IMR-90 (cell line): ENCODE data around the gene GPR84. TPM values are rescaled to one million over a fixed set of nuclear protein-coding genes. Genes with fewer than 3 reads are reported as not detected.

Source experiments
- ATAC-seq: fragments of 200-7000 bp; cut with Tn5 transposase; 2 replicates; pipeline ENCODE4 v1.9.1; 2020; ENCODE audit warnings: low read depth, mild to moderate bottlenecking, moderate library complexity
- BruUV-seq: library from RNA; stranded (reverse); fragments of 400-500 nt; replicated peaks from 2 replicates; lab custom pipeline; 2021; lab: Mats Ljungman, UMichigan
- CTCF ChIA-PET: fragments of 300-600 bp; formaldehyde crosslinking; extraction: SDS; loops from one replicate; lab custom pipeline; 2021; ENCODE audit warnings: antibody characterized with exemption; lab: Yijun Ruan, JAX
- POLR2A ChIA-PET: fragments of 300-600 bp; sonication (Branson Sonifier 250); formaldehyde crosslinking; loops from one replicate; lab custom pipeline; 2022; ENCODE audit warnings: antibody characterized with exemption; ENCODE audit not compliant: unreplicated experiment; lab: Charles Lee
- DNase-seq: peaks from one replicate; pipeline ENCODE4 v3.0.0; 2013
- H2AFZ ChIP-seq: replicated peaks from 2 replicates; pipeline ENCODE3; 2013; ENCODE audit warnings: low read length, mild to moderate bottlenecking; ENCODE audit not compliant: poor library complexity
- H2AK5ac ChIP-seq: 2 replicates; pipeline ENCODE4 v1.6.1; 2013; ENCODE audit warnings: low read depth, low read length, inconsistent platforms
- H2AK9ac ChIP-seq: replicated peaks from 2 replicates; pipeline ENCODE3; 2013; ENCODE audit warnings: mild to moderate bottlenecking, low read depth, low read length, moderate library complexity; ENCODE audit not compliant: poor library complexity
- H2BK120ac ChIP-seq: 2 replicates; pipeline ENCODE4 v1.6.1; 2013; ENCODE audit warnings: low read depth, low read length, inconsistent platforms
- H2BK15ac ChIP-seq: 3 replicates; pipeline ENCODE4 v1.6.1; 2013; ENCODE audit warnings: low read depth, low read length, inconsistent platforms
- H2BK20ac ChIP-seq: 2 replicates; pipeline ENCODE4 v1.6.1; 2013; ENCODE audit warnings: low read depth, mild to moderate bottlenecking, inconsistent platforms, low read length, moderate library complexity
- H2BK5ac ChIP-seq: 2 replicates; pipeline ENCODE4 v1.6.1; 2013; ENCODE audit warnings: mild to moderate bottlenecking, low read depth, low read length, inconsistent platforms; ENCODE audit not compliant: poor library complexity, severe bottlenecking
- H3K14ac ChIP-seq: replicated peaks from 2 replicates; pipeline ENCODE4 v1.6.1; 2013; ENCODE audit warnings: low read depth, low read length, inconsistent platforms
- H3K18ac ChIP-seq: 2 replicates; pipeline ENCODE4 v1.6.1; 2013; ENCODE audit warnings: low read depth, low read length, control low read depth
- H3K23ac ChIP-seq: 2 replicates; pipeline ENCODE4 v1.6.1; 2013; ENCODE audit warnings: low read depth, low read length, inconsistent platforms
- H3K27ac ChIP-seq: 2 replicates; pipeline ENCODE4 v1.5.1; 2013; ENCODE audit warnings: mild to moderate bottlenecking, control low read depth, low read length; ENCODE audit not compliant: insufficient read depth
- H3K27me3 ChIP-seq: 2 replicates; pipeline ENCODE4 v1.6.1; 2013; ENCODE audit warnings: low read length; ENCODE audit not compliant: control insufficient read depth, insufficient read depth
- H3K36me3 ChIP-seq: 2 replicates; pipeline ENCODE4 v1.6.1; 2013; ENCODE audit warnings: low read length, mixed read lengths; ENCODE audit not compliant: control insufficient read depth, insufficient read depth
- H3K4ac ChIP-seq: 2 replicates; pipeline ENCODE4 v1.6.1; 2013; ENCODE audit warnings: low read depth, low read length, inconsistent platforms
- H3K4me1 ChIP-seq: 2 replicates; pipeline ENCODE4 v1.6.1; 2013; ENCODE audit warnings: low read length, mixed read lengths; ENCODE audit not compliant: control insufficient read depth, insufficient read depth
- H3K4me2 ChIP-seq: 2 replicates; pipeline ENCODE4 v1.6.1; 2013; ENCODE audit warnings: low read depth, mild to moderate bottlenecking, control low read depth, low read length, moderate library complexity
- H3K4me3 ChIP-seq: 2 replicates; pipeline ENCODE4 v1.5.1; 2013; ENCODE audit warnings: low read depth, mild to moderate bottlenecking, control low read depth, low read length, moderate library complexity; ENCODE audit not compliant: insufficient read depth
- H3K56ac ChIP-seq: 2 replicates; pipeline ENCODE4 v1.6.1; 2013; ENCODE audit warnings: low read length, inconsistent platforms; ENCODE audit not compliant: insufficient read depth; ENCODE audit errors: extremely low read depth
- H3K79me1 ChIP-seq, 2 experiments: 2 replicates each; pipeline ENCODE4 v1.6.1; 2013; ENCODE audit warnings: low read length in 2 of 2, inconsistent platforms in 1 of 2, low read depth in 1 of 2
- H3K9ac ChIP-seq: 2 replicates; pipeline ENCODE4 v1.6.1; 2013; ENCODE audit warnings: low read depth, low read length, control low read depth
- H3K9me1 ChIP-seq: 2 replicates; pipeline ENCODE4 v1.6.1; 2013; ENCODE audit warnings: low read length, inconsistent platforms; ENCODE audit not compliant: insufficient read depth
- H3K9me3 ChIP-seq: 2 replicates; pipeline ENCODE4 v1.6.1; 2013; ENCODE audit warnings: low read length; ENCODE audit not compliant: control insufficient read depth, insufficient read depth
- H4K20me1 ChIP-seq: 2 replicates; pipeline ENCODE4 v1.6.1; 2013; ENCODE audit warnings: low read length, inconsistent platforms; ENCODE audit not compliant: insufficient read depth
- H4K5ac ChIP-seq: 2 replicates; pipeline ENCODE4 v1.6.1; 2013; ENCODE audit warnings: mild to moderate bottlenecking, low read depth, low read length, control low read depth
- H4K8ac ChIP-seq, 2 experiments: 2 replicates each; pipeline ENCODE4 v1.6.1; 2013; ENCODE audit warnings: low read depth in 2 of 2, low read length in 2 of 2, control low read depth in 1 of 2, inconsistent platforms in 1 of 2
- H4K91ac ChIP-seq: 2 replicates; pipeline ENCODE4 v1.6.1; 2013; ENCODE audit warnings: low read depth, low read length, inconsistent platforms; ENCODE audit not compliant: insufficient read depth
- BHLHE40 ChIP-seq: fragments of 150-350 bp; IDR thresholded peaks from 2 replicates; pipeline ENCODE4 v1.6.1; 2016; ENCODE audit warnings: mild to moderate bottlenecking, low read depth, low read length
- CEBPB ChIP-seq: IDR thresholded peaks from 2 replicates; pipeline ENCODE4 v1.6.1; 2012; ENCODE audit warnings: low read depth, low read length, improper control_type of control experiment
- CHD1 ChIP-seq: IDR thresholded peaks from 2 replicates; pipeline ENCODE4 v1.6.1; 2012; ENCODE audit warnings: low read depth, low read length, improper control_type of control experiment
- CTCF ChIP-seq: conservative IDR thresholded peaks from 2 replicates; pipeline ENCODE4 v1.5.1; 2012; ENCODE audit warnings: mild to moderate bottlenecking, low read depth, low read length, improper control_type of control experiment
- ELK1 ChIP-seq: fragments of 150-350 bp; IDR thresholded peaks from 2 replicates; pipeline ENCODE4 v1.6.1; 2016; ENCODE audit warnings: low read depth, mild to moderate bottlenecking, low read length, moderate library complexity, borderline replicate concordance
- FOS ChIP-seq: fragments of 150-350 bp; IDR thresholded peaks from 2 replicates; pipeline ENCODE4 v1.6.1; 2016; ENCODE audit warnings: low read depth, low read length
- MAFK ChIP-seq: IDR thresholded peaks from 2 replicates; pipeline ENCODE4 v1.6.1; 2012; ENCODE audit warnings: low read depth, low read length, improper control_type of control experiment
- MAZ ChIP-seq: IDR thresholded peaks from 2 replicates; pipeline ENCODE4 v1.6.1; 2012; ENCODE audit warnings: low read depth, mild to moderate bottlenecking, low read length, improper control_type of control experiment, moderate library complexity, borderline replicate concordance
- MXI1 ChIP-seq: IDR thresholded peaks from 2 replicates; pipeline ENCODE4 v1.6.1; 2012; ENCODE audit warnings: low read depth, mild to moderate bottlenecking, low read length, moderate library complexity, borderline replicate concordance
- NFE2L2 ChIP-seq: fragments of 150-350 bp; IDR thresholded peaks from 2 replicates; pipeline ENCODE4 v1.6.1; 2016; ENCODE audit warnings: low read depth, mild to moderate bottlenecking, low read length
- POLR2A ChIP-seq: IDR thresholded peaks from 2 replicates; pipeline ENCODE4 v1.6.1; 2012; ENCODE audit warnings: mild to moderate bottlenecking, low read depth, low read length
- RAD21 ChIP-seq: IDR thresholded peaks from 2 replicates; pipeline ENCODE4 v1.6.1; 2012; ENCODE audit warnings: low read length, improper control_type of control experiment
- RCOR1 ChIP-seq: IDR thresholded peaks from 2 replicates; pipeline ENCODE4 v1.6.1; 2012; ENCODE audit warnings: mild to moderate bottlenecking, low read length, improper control_type of control experiment; ENCODE audit not compliant: insufficient replicate concordance
- USF2 ChIP-seq: fragments of 150-350 bp; IDR thresholded peaks from 2 replicates; pipeline ENCODE4 v1.6.1; 2017; ENCODE audit warnings: mild to moderate bottlenecking, antibody characterized with exemption, low read length, low read depth
- WGBS, 2 experiments: methylation state at CpG; one replicate each; pipeline versions ENCODE4 v1.1.5 to v1.1.7; 2013; ENCODE audit warnings: missing lambda C conversion rate in 2 of 2; ENCODE audit not compliant: insufficient read length in 1 of 2; ENCODE audit errors: extremely low coverage in 2 of 2; 5-methylcytosine and 5-hydroxymethylcytosine counted together
- dilution Hi-C: fragments of 300-500 bp; cut with HindIII; formaldehyde crosslinking; loops from one replicate; pipeline ENCODE4 v1.14.3; 2018; ENCODE audit warnings: low sequenced_read_pairs; ENCODE audit not compliant: unreplicated experiment
- in situ Hi-C: fragments of 300-500 bp; cut with MboI; formaldehyde crosslinking; loops from 3 replicates; pipeline ENCODE4 v1.14.3; 2019; ENCODE audit warnings: low sequenced_read_pairs, inconsistent platforms, mixed read lengths
- intact Hi-C: fragments of 100-400 bp; cut with micrococcal nuclease; formaldehyde crosslinking; loops from 2 replicates; pipeline ENCODE4 v1.10.0; 2022
- polyA plus RNA-seq, 3 experiments: library from polyadenylated mRNA; depleted of rRNA; stranded (reverse); fragments of >200 nt; gene quantifications; 2 replicates each; pipeline ENCODE4 v1.2.3, GENCODE V29; 2012; ENCODE audit warnings: low replicate concordance in 1 of 3
- total RNA-seq: library from RNA; depleted of rRNA; stranded (reverse); fragments of >200 nt; gene quantifications from 2 replicates; pipeline ENCODE4 v1.2.3, GENCODE V29; 2012

Gene GPR84
- total and polyA plus RNA-seq, 2 of the 4 experiments (the other 2 are of a cell fraction) = not detected

- H4K8ac ChIP-seq = no peak overlapping the region
- H3K23ac ChIP-seq = no peak overlapping the region
- POLR2A ChIA-PET = no interaction called here
- H4K5ac ChIP-seq = no peak overlapping the region
- BruUV-seq = no TSS peak
- no peak overlapping the region for H3K18ac ChIP-seq
- whole genome bisulfite sequencing, 2 experiments = no CpG with 5 or more reads among the region's 4 CpGs
- in situ Hi-C loops = no loop called here
- no peak overlapping the region for H2BK15ac ChIP-seq
- TF ChIP-seq USF2 (no peak), RCOR1 (no peak), POLR2A (no peak), NFE2L2 (no peak), MAFK (no peak), MXI1 (no peak), FOS (no peak), CTCF (no peak), RAD21 (no peak), MAZ (no peak), CEBPB (no peak), ELK1 (no peak), CHD1 (no peak), BHLHE40 (no peak)
- H3K27me3 ChIP-seq = no peaks in the 10 kb centered on the region
- 0 out of 2 replicates have a peak, but pooled peaks cover 4% of the 10 kb centered on the region for H3K36me3 ChIP-seq
- ATAC-seq (no peak), DNase-seq (no peak)
- peaks cover 19 to 78% of the 10 kb centered on the region in 2 experiments; a peak in 3 of 4 replicates for H3K79me1 ChIP-seq
- H2AK9ac ChIP-seq = no peak overlapping the region
- H3K9me1 ChIP-seq = peaks cover 7% of the 10 kb centered on the region
- H3K4ac ChIP-seq = no peak overlapping the region
- H3K14ac ChIP-seq = no peak overlapping the region
- H4K91ac ChIP-seq = no peak overlapping the region
- H3K9ac ChIP-seq = no peak overlapping the region
- no peak overlapping the region for H2AFZ ChIP-seq
- H3K4me3 ChIP-seq = no peak overlapping the region
- H2BK5ac ChIP-seq = no peak overlapping the region
- dilution Hi-C loops = no loop called here
- CTCF ChIA-PET = interaction anchor here (1.2 to 1.5 kb wide), 3 partner anchors 9 to 46 kb away, joined by 3 to 5 read pairs (median 5); partner anchors contain the start of gene COPZ1
- H2AK5ac ChIP-seq = no peak overlapping the region
- H3K4me1 ChIP-seq = peaks cover 17% of the 10 kb centered on the region
- no peak overlapping the region for H2BK20ac ChIP-seq
- H3K27ac ChIP-seq = no peak overlapping the region
- no peaks in the 10 kb centered on the region for H3K9me3 ChIP-seq
- H3K4me2 ChIP-seq = no peak overlapping the region
- intact Hi-C loops = no loop called here
- H4K20me1 ChIP-seq = peaks cover 34% of the 10 kb centered on the region
- no peak overlapping the region for H3K56ac ChIP-seq
- H2BK120ac ChIP-seq = no peak overlapping the region
These were observed 30.8 kb downstream of the GPR84 start for GRCh38 chr12:54333420-54334034.
